ENCODE measurements around the gene COPG1.

GRCh38 chr3:129259612-129260477 lies 10.4 kb downstream of the COPG1 start:
- TF ChIP-seq CTCF (conservative IDR thresholded peaks at IDR 0.05) (no peak), ZFX (IDR thresholded peaks at IDR 0.05) (no peak)
